Effector CD4-positive, alpha-beta T cell (primary cell): ENCODE data around the gene TRAPPC2B.
"Not testable (repeated sequence)": the region's sequence is repeated elsewhere in the genome, so short reads cannot be mapped to it uniquely, and the experiment has no call there.

Experiments used
- DNase-seq: peaks from one replicate; pipeline ENCODE4 v3.0.0-alpha.2; 2020

Gene TRAPPC2B

DNA sequence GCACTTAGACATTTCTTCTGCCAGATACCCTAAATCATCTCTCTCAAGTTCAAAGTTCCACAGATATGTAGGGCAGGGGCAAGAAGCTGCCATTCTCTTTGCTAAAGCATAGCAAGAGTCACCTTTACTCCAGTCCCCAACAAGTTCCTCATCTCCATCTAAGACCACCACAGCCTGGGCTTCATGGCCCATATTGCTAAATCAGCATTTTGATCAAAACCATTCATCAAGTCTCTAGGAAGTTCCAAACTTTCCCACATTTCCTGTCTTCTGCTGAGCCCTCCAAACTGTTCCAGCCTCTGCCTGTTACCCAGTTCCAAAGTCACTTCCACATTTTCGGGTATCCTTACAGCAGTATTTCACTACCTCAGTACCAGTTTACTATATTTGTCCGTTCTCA lies 11.3 kb downstream of the TRAPPC2B start:
- not testable (repeated sequence) for DNase-seq

DNA sequence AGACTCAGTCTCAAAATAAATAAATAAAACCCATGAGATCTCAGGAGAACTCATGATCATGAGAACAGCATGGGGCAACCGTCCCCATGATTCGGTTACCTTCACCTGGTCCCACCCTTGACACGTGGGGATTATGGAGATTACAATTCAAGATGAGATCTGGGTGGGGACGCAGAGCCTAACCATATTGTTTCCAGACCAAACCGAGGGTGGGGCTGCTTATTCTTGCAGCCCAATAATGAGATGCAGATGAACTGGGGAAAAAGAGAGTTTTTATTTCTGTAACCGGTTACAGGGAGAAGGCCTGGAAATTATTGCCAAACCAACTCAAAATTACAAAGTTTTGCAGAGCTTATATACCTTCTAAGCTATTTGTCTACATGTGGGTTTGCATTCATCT lies 12.8 kb downstream of the TRAPPC2B start:
- DNase-seq, result no peak

DNA sequence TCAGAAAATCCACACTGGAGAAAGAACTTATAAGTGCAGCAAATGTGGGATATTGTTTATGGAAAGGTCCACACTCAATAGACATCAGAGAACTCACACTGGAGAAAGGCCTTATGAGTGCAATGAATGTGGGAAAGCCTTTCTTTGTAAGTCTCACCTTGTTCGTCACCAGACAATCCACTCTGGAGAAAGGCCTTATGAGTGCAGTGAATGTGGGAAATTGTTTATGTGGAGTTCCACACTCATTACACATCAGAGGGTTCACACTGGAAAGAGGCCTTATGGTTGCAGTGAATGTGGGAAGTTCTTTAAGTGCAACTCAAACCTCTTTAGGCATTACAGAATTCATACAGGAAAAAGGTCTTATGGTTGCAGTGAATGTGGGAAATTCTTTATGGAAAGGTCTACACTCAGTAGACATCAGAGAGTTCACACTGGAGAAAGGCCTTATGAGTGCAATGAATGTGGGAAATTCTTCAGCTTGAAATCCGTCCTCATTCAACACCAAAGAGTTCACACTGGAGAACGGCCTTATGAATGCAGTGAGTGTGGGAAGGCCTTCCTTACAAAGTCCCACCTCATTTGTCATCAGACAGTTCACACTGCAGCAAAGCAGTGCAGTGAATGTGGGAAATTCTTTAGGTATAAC lies 14.3 kb downstream of the TRAPPC2B start:
- DNase-seq, result no peak

DNA sequence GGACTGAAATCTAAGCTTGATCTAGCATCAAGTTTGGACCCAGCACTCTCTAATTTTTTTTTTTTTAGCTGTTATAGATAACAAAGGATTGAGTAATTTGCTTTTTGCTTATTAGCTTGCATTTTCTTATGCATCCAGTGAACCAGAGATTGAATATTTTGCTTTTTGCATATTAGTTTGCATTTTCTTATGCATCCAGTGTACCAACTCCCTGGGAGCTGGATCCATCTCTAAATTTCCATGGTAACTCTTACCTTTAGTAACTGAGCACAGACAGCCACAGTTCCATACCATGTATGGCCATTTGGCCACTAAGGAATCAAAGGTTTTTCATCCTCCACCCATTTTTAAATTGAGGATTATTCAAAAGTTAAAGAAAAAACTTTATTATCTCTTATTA lies 17.6 kb downstream of the TRAPPC2B start:
- DNase-seq, result no peak

DNA sequence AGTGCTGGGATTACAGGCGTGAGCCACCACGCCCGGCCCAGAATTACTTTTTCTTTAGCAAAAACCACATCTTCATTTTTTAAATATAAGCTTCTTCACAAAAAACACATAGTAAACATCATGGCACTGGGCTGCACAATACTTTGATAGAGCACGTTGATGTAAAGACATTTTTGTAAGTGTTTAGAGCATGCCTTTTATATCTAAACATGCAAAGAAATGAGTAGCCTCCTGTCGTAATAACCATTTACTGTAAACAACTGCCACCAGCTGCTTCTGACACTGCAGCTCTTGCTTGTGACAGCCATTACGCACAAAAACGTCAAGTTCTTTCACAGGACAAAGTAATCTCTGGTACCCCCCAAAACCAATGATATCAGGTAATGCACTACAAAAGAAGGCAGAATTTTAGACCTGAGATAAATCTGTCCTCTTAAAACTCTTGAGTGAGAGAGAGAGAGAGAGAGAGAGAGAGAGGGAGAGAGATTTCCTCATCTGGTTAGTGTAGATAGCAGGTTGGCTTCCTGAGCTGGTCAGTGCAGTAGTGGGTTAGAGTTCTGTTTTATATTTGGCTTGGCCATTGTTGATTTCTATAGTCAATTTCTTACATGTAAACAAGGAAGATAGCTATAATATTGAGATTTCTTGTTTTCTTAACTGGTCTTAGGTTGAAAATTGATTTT lies 19.6 kb downstream of the TRAPPC2B start:
- no peak for DNase-seq

DNA sequence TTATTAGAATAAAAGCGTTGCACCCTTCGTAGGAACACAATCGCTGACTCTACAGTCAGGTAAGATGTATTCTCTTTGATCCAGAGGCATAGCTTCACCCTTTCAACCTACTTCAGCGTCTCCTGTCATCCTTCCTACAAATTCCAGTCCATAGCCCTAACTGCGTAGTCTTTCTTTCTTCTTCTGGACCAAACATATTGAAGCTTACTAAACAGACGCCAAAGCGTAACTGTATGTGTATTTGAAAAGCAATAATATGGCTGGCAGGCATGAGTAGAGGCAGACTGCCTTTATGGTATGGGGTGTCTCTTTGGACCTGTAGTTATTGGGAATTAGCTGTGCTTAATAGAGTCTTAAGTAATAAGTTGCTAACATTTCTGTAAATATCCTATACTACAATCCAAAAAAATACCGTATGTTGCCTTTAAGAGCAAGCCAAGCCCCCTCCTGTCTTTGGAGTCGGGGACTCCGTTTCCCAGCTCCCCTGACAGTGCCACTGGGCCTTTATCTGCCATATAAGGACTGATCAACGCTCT lies 25.9 kb downstream of the TRAPPC2B start:
- DNase-seq, result no peak

DNA sequence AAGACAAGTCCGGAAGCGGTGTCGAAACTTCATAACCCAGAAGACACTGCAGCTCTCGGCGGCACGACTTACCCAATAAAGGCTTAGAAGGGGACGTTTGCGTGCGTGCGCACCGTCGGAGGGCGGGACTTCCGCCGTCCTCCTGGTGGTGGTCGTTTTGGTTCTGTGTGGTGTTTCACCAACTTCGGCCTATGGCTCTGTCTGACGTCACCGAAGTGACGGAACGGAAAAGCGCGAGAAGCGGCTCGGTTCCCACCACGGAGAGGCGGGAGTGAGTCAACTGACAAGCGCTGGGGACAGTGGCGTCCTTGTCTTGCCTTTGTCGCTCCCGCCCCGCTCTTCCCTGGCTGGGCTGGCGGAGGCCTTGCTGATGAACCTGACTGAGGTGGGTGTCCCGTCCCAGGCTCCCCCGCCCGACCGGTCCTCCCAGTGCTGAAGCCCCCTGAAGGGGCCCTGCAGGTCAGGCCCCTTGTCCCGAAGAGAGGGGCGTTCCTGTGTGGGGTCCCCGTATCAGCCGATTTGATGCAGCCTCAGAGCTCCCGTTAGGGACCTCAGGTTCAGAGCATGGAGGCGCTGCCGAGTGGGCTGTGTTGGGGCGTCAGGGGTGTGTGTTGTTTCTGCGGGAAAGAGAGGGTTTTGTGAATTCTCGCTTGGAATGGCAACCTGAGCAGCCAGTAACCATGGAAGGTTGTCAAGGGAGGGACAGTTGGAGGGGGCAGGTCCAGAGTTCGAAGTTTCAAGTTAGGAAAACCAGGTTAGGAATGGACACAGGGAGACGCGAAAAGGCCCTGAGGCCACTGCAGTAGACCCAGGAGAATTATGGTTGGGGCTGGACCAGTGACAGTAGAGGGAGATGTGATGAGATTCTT lies 26.6 kb downstream of the TRAPPC2B start, which contains the start of gene ZNF548:
Gene ZNF548 (plus strand): TSS at position 125 of the 869 bp plus-strand sequence. CDS start 246 bp downstream, at position 371.
- peak; percentile 97 for DNase-seq

DNA sequence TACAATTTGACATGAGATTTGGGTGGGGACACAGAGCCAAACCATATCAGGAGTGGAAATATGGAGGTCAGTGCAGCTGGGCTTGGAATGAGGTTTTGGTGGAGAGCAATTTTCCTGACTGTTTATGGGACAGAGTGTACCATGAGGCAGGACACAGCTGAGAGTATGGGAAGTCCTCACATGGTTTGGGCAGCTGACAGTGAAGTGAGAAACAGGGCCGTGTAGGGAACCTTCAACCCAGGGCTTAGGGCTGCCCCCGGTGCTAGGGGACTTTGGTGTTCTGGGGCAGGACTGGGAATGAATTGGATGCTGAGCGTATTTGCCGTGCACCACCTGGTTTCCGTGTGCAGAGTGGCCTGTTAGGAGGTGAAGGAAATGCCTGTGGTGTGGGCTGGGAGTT lies 32.4 kb downstream of the TRAPPC2B start:
- DNase-seq, result no peak

DNA sequence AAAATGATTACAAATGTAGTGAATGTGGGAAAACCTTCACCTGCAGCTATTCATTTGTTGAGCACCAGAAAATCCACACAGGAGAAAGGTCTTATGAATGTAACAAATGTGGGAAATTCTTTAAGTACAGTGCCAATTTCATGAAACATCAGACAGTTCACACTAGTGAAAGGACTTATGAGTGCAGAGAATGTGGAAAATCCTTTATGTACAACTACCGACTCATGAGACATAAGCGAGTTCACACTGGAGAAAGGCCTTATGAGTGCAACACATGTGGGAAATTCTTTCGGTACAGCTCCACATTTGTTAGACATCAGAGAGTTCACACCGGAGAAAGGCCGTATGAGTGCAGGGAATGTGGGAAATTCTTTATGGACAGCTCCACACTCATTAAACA lies 35.5 kb downstream of the TRAPPC2B start:
- DNase-seq, result no peak

DNA sequence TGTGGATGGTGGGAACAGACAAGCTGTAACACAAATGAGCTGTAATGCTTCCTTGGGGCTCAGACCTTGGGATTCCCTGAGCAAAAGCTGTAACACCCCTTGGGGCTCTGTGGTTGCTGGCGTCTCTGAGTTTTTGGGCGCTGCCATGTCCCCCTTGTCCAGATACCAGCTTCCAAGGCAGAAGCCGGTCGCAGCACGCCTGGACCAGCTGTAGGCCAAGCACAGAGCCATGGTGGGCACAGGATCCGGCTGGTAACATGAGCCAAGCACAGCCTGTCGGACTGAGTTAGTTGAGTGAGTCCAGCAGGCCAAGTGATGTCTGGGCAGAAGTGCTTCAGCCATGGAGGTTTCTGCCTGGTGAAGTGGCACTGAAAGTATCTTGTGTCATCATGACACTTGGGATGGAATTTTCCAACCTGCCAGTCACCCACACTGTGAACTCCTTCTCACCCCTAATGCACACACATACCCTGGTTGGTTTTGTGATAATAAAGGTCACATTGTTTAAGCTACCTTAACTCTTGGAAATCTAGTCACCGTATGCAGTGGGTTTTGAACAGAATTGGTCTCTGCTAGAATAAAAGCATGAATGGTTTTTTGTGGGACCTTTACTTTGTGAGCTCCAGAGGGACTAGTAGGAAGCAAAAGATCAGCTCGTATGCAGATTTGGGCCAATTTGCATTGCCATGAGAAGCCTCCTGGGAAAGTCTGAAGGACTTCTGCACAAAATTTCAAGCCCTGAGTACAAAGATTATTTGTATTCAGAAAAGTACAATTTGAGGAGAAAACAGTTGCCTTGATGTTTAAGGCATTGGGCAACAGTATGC lies 40.6 kb downstream of the TRAPPC2B start:
- DNase-seq, result no peak

DNA sequence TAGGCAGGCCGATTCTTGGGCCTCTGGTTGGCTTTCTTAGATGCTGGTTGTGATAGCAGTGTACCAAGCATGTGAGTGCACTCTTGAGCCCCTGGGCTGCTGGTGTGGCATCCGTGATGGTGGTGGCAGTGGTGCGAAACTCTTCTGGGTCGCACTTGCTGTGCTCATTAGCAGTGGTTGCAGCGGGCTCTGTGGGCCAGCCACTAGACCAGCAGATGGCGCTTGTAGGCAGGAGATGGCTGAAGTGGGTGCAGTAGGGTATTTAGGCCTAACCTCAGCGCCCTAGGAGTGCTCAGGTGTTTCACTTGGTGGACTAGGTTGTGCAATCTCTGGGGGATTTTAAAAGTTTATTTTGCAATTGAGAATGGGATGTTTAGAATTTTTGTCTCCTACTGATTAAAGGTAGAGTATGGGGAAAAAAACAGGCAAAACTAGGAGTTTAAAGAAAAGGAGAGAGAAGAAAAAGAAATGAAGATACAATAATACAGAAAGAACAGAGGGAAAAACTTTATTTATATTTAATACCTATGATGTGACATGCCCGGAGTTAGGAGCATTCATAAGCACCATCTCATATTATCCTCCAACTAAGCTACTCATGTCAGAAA lies 43.3 kb downstream of the TRAPPC2B start:
- DNase-seq, result peak; percentile 57

DNA sequence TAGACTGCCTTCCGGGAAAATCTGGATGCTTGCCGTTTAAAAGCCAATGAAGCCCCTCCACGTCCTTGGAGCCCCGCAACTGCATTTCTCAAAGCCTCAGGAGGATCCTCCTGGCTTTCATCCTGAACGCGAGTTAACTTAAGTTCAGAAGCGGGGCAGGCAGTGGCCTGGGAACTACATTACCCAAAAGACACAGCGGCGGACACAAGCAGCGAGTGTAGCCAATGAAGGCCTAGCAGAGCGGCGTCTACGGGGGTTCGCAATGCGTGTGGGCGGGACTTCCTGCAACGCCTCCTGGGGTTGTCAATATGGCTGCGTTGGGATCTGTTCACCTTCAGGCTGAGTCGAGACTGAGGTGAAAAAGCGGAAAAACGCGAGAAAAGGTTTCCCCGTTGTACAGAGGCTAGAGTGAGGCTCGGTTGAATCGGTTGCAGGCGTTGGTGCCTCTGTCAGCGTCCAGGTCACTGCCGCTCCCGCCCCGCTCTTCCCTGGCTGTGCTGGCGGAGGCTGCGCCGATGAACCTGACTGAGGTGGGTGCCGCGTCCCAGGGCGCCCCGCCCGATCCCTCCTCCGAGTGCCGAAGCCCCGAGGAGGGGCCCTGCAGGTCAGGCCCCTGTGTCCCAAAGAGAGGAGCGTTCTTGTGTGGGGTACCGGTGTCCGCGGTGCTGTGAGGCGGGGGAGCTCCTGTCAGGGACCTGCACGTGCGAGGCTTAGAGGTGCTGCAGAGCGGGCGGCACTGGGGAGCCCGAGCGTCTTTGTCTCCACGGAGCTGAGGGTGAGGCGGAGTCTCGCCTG lies 47.7 kb downstream of the TRAPPC2B start, which contains the start of gene ZNF17:
Gene ZNF17 (plus strand): TSS at position 285 of the 795 bp plus-strand sequence. CDS start 2,455 bp downstream, outside the sequence.
- peak; percentile 92 for DNase-seq
